Endothelial cell of umbilical vein (primary cell): Measurements from ENCODE around the gene FOS. TPM values are rescaled to one million over a fixed set of nuclear protein-coding genes. Genes with fewer than 3 reads are reported as not detected.

Source experiments
- BruUV-seq: library from RNA; stranded (reverse); fragments of 400-500 nt; replicated peaks from 2 replicates; lab custom pipeline; 2021; lab: Mats Ljungman, UMichigan
- CTCF ChIA-PET: fragments of 300-600, 350-600 bp; sonication (Branson Sonifier 250); formaldehyde crosslinking; loops from one replicate; lab custom pipeline; 2021; ENCODE audit warnings: antibody characterized with exemption, inconsistent platforms; lab: Charles Lee
- POLR2A ChIA-PET: fragments of 300-600, 350-600 bp; sonication (Branson Sonifier 250); formaldehyde crosslinking; loops from one replicate; lab custom pipeline; 2021; ENCODE audit warnings: antibody characterized with exemption, inconsistent platforms; lab: Charles Lee
- DNase-seq: peaks from one replicate; pipeline ENCODE4 v3.0.0-alpha.2; 2011; ENCODE audit warnings: low read depth, low spot score
- FAIRE-seq: peaks from 2 replicates; lab custom pipeline; 2011; peaks lifted over from hg19 to GRCh38; lab: Jason Lieb, UNC
- H2AFZ ChIP-seq: 2 replicates; pipeline ENCODE4 v1.6.0; 2012; ENCODE audit warnings: low read depth, low read length, control low read depth, inconsistent platforms
- H3K27ac ChIP-seq: 2 replicates; pipeline ENCODE4 v1.5.1; 2011; ENCODE audit warnings: low read depth, mild to moderate bottlenecking, control low read depth, low read length, moderate library complexity; ENCODE audit not compliant: insufficient read depth
- H3K27me3 ChIP-seq, 2 experiments: 2 replicates each; pipeline versions ENCODE4 v1.6.0 to v1.6.1; 2011; ENCODE audit warnings: low read length in 2 of 2, mixed read lengths in 1 of 2; ENCODE audit not compliant: control insufficient read depth in 2 of 2, insufficient read depth in 2 of 2
- H3K36me3 ChIP-seq, 2 experiments: 2 replicates in 1 of 2; 3 replicates in 1 of 2; pipeline ENCODE4 v1.5.1; 2011; ENCODE audit warnings: low read length in 2 of 2, mild to moderate bottlenecking in 1 of 2, moderate library complexity in 1 of 2; ENCODE audit not compliant: control insufficient read depth in 2 of 2, insufficient read depth in 2 of 2; ENCODE audit errors: extremely low read depth in 1 of 2
- H3K4me1 ChIP-seq: 3 replicates; pipeline ENCODE4 v1.5.1; 2011; ENCODE audit warnings: mild to moderate bottlenecking, low read length; ENCODE audit not compliant: control insufficient read depth, insufficient read depth; ENCODE audit errors: extremely low read depth
- H3K4me2 ChIP-seq: 2 replicates; pipeline ENCODE4 v1.6.1; 2011; ENCODE audit warnings: low read length, control low read depth, mixed read lengths; ENCODE audit not compliant: insufficient read depth
- H3K4me3 ChIP-seq, 3 experiments: fragments of 200-600 bp in 1 of 3; sonication (generic), shearing (Covaris generic) in 1 of 3; replicated peaks in 1 of 3; 2 replicates each; pipeline ENCODE4 v1.5.1; 2011 to 2016; ENCODE audit warnings: control low read depth in 3 of 3, low read length in 3 of 3, mild to moderate bottlenecking in 2 of 3, inconsistent platforms in 1 of 3, low read depth in 1 of 3, moderate library complexity in 1 of 3; ENCODE audit not compliant: insufficient read depth in 1 of 3
- H3K79me2 ChIP-seq: 2 replicates; pipeline ENCODE4 v1.6.0; 2012; ENCODE audit warnings: low read length, inconsistent platforms; ENCODE audit not compliant: control insufficient read depth, insufficient read depth
- H3K9ac ChIP-seq: replicated peaks from 2 replicates; pipeline ENCODE3; 2011; ENCODE audit warnings: low read length, control low read depth; ENCODE audit not compliant: insufficient read depth; ENCODE audit errors: extremely low read depth
- H3K9me1 ChIP-seq: replicated peaks from 3 replicates; pipeline ENCODE4 v1.6.0; 2011; ENCODE audit warnings: mild to moderate bottlenecking, low read length; ENCODE audit not compliant: control insufficient read depth, insufficient read depth; ENCODE audit errors: extremely low read depth
- H3K9me3 ChIP-seq: replicated peaks from 2 replicates; pipeline ENCODE4 v1.5.1; 2012; ENCODE audit warnings: low read length, inconsistent platforms; ENCODE audit not compliant: control insufficient read depth, insufficient read depth
- H4K20me1 ChIP-seq: replicated peaks from 2 replicates; pipeline ENCODE3; 2011; ENCODE audit warnings: mild to moderate bottlenecking, low read length; ENCODE audit not compliant: control insufficient read depth, insufficient read depth; ENCODE audit errors: extremely low read depth
- EZH2 ChIP-seq: IDR thresholded peaks from 2 replicates; pipeline ENCODE4 v1.6.1; 2012; ENCODE audit warnings: borderline replicate concordance, low read depth, mild to moderate bottlenecking, moderate library complexity, low read length, inconsistent platforms; ENCODE audit not compliant: severe bottlenecking
- FOS ChIP-seq: IDR thresholded peaks from 2 replicates; pipeline ENCODE4 v1.6.1; 2011; ENCODE audit warnings: mild to moderate bottlenecking, low read length, moderate library complexity, borderline replicate concordance; ENCODE audit not compliant: insufficient read depth
- GATA2 ChIP-seq: IDR thresholded peaks from 2 replicates; pipeline ENCODE4 v1.7.0; 2011; ENCODE audit warnings: low read depth, mild to moderate bottlenecking, moderate library complexity, mixed read lengths, low read length; ENCODE audit not compliant: insufficient read length, insufficient read depth
- JUN ChIP-seq: IDR thresholded peaks from 2 replicates; pipeline ENCODE4 v1.6.1; 2011; ENCODE audit warnings: borderline replicate concordance, low read depth; ENCODE audit not compliant: insufficient read length, insufficient read depth
- MYC ChIP-seq: IDR thresholded peaks from one replicate; pipeline ENCODE4 v1.6.1; 2011; ENCODE audit warnings: mild to moderate bottlenecking, low read depth, low read length
- POLR2A ChIP-seq: IDR thresholded peaks from 2 replicates; pipeline ENCODE4 v1.6.1; 2012; ENCODE audit warnings: low read depth, mild to moderate bottlenecking, control low read depth, low read length
- POLR2AphosphoS5 ChIP-seq: IDR thresholded peaks from 2 replicates; pipeline ENCODE4 v1.6.1; 2012; ENCODE audit warnings: low read depth, mild to moderate bottlenecking, control low read depth, low read length, moderate library complexity; ENCODE audit not compliant: insufficient read depth
- dilution Hi-C: fragments of 300-500 bp; cut with MboI; formaldehyde crosslinking; loops from one replicate; pipeline ENCODE4 v1.15.0; 2019; ENCODE audit warnings: low sequenced_read_pairs; ENCODE audit not compliant: extremely low pct_ligation_motif_present
- intact Hi-C: fragments of 100-400 bp; cut with micrococcal nuclease; formaldehyde crosslinking; loops from one replicate; pipeline ENCODE4 v1.10.0; 2022
- polyA plus RNA-seq, 4 experiments: library from polyadenylated mRNA; depleted of rRNA in 3 of 4; stranded (reverse) in 3 of 4; unstranded in 1 of 4; fragments of >200 nt; gene quantifications; 2 replicates each; pipeline versions ENCODE4 v1.2.1 to v1.2.3, GENCODE V29; 2011 to 2012; ENCODE audit warnings: missing spikeins in 1 of 4
- total RNA-seq: library from RNA; stranded (reverse); gene quantifications from 2 replicates; pipeline ENCODE4 v1.2.3, GENCODE V29; 2021
- TF ChIP-seq, protein P1 (sequence below): IDR thresholded peaks from 2 replicates; pipeline ENCODE4 v1.6.1; 2011; ENCODE audit not compliant: insufficient read depth, insufficient read length
- TF ChIP-seq, protein P2 (sequence below), 2 donors: IDR thresholded peaks; 1 replicate in 1 of 2; 2 replicates in 1 of 2; pipeline ENCODE4 v1.5.1; 2011; ENCODE audit warnings: low read length in 2 of 2, mild to moderate bottlenecking in 2 of 2, moderate library complexity in 2 of 2, control low read depth in 1 of 2, inconsistent platforms in 1 of 2, low read depth in 1 of 2; ENCODE audit not compliant: insufficient read depth in 1 of 2; ENCODE audit errors: extremely low read depth in 1 of 2

The FOS gene
- total and polyA plus RNA-seq, 2 donors (not counting 3 experiments of a cell fraction or from before 2014, with no cell fraction given) = 9.2 to 41.6 TPM

DNA sequence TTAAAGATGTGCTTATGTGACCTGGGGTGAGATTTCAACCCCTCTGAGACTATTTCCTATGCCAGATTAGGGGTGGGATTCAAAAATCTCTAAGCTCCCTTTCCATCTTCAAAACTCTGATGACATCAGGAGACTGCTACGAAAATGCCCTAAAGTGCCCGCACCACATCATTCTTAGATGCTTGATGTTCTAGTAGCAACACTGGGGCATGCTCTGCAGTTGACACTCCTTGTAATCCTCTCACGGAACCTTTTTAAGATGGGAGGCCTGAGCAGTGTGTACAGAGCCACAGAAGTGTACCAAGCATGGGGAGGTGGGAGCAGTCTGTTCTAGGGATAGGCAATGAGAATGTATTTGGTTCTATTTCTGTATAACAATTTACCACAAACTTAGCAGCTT lies 12.2 kb downstream of the FOS start:
- CTCF ChIA-PET = interaction anchor here (0.9 to 1.7 kb wide), 2 partner anchors 7 to 11 kb away, joined by 3 to 4 read pairs; no protein-coding TSS in a partner anchor
- no peaks in the 10 kb centered on the region for H4K20me1 ChIP-seq
- BruUV-seq = no TSS peak
- POLR2A ChIA-PET = no interaction called here
- peaks cover 7 to 13% of the 10 kb centered on the region in 2 experiments for H3K27me3 ChIP-seq
- no peaks in the 10 kb centered on the region for H3K9me1 ChIP-seq
- H3K36me3 ChIP-seq = no peaks in the 10 kb centered on the region
- no peak overlapping the region for H3K4me2 ChIP-seq
- no peak for FAIRE-seq
- no peak overlapping the region for H3K27ac ChIP-seq
- dilution Hi-C loops = loop anchor here (25.0 kb wide), 1 partner anchor 154 kb away; the partner anchor contains the start of gene NEK9
- no peak overlapping the region for H3K9ac ChIP-seq
- TF ChIP-seq, protein P1, sequence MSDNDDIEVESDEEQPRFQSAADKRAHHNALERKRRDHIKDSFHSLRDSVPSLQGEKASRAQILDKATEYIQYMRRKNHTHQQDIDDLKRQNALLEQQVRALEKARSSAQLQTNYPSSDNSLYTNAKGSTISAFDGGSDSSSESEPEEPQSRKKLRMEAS = no peak
- TF ChIP-seq FOS = no peak
- no peak for TF ChIP-seq POLR2A
- no peak for TF ChIP-seq JUN
- TF ChIP-seq, protein P2, sequence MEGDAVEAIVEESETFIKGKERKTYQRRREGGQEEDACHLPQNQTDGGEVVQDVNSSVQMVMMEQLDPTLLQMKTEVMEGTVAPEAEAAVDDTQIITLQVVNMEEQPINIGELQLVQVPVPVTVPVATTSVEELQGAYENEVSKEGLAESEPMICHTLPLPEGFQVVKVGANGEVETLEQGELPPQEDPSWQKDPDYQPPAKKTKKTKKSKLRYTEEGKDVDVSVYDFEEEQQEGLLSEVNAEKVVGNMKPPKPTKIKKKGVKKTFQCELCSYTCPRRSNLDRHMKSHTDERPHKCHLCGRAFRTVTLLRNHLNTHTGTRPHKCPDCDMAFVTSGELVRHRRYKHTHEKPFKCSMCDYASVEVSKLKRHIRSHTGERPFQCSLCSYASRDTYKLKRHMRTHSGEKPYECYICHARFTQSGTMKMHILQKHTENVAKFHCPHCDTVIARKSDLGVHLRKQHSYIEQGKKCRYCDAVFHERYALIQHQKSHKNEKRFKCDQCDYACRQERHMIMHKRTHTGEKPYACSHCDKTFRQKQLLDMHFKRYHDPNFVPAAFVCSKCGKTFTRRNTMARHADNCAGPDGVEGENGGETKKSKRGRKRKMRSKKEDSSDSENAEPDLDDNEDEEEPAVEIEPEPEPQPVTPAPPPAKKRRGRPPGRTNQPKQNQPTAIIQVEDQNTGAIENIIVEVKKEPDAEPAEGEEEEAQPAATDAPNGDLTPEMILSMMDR (IDR thresholded peaks at IDR 0.05; ENCODE audit: extremely low read depth in 1 of 2, insufficient read depth in 1 of 2, low read depth in 1 of 2, low read length in 2 of 2) = no peak
- TF ChIP-seq EZH2 = no peak
- no peak for TF ChIP-seq POLR2AphosphoS5
- no peak for TF ChIP-seq MYC
- no peak for TF ChIP-seq GATA2
- H3K79me2 ChIP-seq = no peaks in the 10 kb centered on the region
- no peak overlapping the region for H3K4me3 ChIP-seq
- intact Hi-C loops = no loop called here
- DNase-seq = no peak
- no peaks in the 10 kb centered on the region for H3K9me3 ChIP-seq
- no peak overlapping the region for H2AFZ ChIP-seq
- H3K4me1 ChIP-seq = peaks cover 14% of the 10 kb centered on the region
